ENCODE data around the gene USP47.
A peak's percentile ranks its signal among the peaks of the same experiment; 100 is the strongest.

The USP47 gene

GRCh38 chr11:12006552-12007229 lies 164.9 kb downstream of the USP47 start:
- no peak for TF ChIP-seq CTCF (IDR thresholded peaks at IDR 0.05; ENCODE audit: poor library complexity, severe bottlenecking)
- Histone ChIP-seq H3K27ac (ENCODE audit: poor library complexity, severe bottlenecking) (peak overlapping the region; percentile 63), H3K4me1 (ENCODE audit: insufficient read depth, poor library complexity, severe bottlenecking) (peaks cover 30% of the 10 kb centered on the region), H3K4me3 (ENCODE audit: severe bottlenecking) (no peak overlapping the region), H3K9me3 (ENCODE audit: severe bottlenecking) (no peaks in the 10 kb centered on the region), H3K27me3 (ENCODE audit: insufficient read depth, poor library complexity, severe bottlenecking) (no peaks in the 10 kb centered on the region), H3K36me3 (ENCODE audit: low read depth) (peaks cover 13% of the 10 kb centered on the region)
- ATAC-seq (ENCODE audit: low read depth) = no peak
- no peak for DNase-seq (ENCODE audit: low spot score)

- H3K9me3 ChIP-seq (ENCODE audit: severe bottlenecking) = no peaks in the 10 kb centered on the region
- H3K4me3 ChIP-seq (ENCODE audit: severe bottlenecking) = no peak overlapping the region
- DNase-seq (ENCODE audit: low spot score) = no peak
- ATAC-seq (ENCODE audit: low read depth) = no peak
- no peak for TF ChIP-seq CTCF (IDR thresholded peaks at IDR 0.05; ENCODE audit: poor library complexity, severe bottlenecking)
- H3K36me3 ChIP-seq (ENCODE audit: low read depth) = peaks cover 7% of the 10 kb centered on the region
- peaks cover 30% of the 10 kb centered on the region for H3K4me1 ChIP-seq (ENCODE audit: insufficient read depth, poor library complexity, severe bottlenecking)
- no peaks in the 10 kb centered on the region for H3K27me3 ChIP-seq (ENCODE audit: insufficient read depth, poor library complexity, severe bottlenecking)
- H3K27ac ChIP-seq (ENCODE audit: poor library complexity, severe bottlenecking) = peak overlapping the region; percentile 63
These were observed 165.4 kb downstream of the USP47 start for GRCh38 chr11:12007230-12007593.

- Histone ChIP-seq H3K4me1 (ENCODE audit: insufficient read depth, poor library complexity, severe bottlenecking) (peaks cover 30% of the 10 kb centered on the region), H3K9me3 (ENCODE audit: severe bottlenecking) (no peaks in the 10 kb centered on the region), H3K27ac (ENCODE audit: poor library complexity, severe bottlenecking) (peak within 1 kb of the TSS; percentile 63), H3K36me3 (ENCODE audit: low read depth) (peaks cover 4% of the 10 kb centered on the region), H3K27me3 (ENCODE audit: insufficient read depth, poor library complexity, severe bottlenecking) (no peaks in the 10 kb centered on the region), H3K4me3 (ENCODE audit: severe bottlenecking) (peak within 1 kb of the TSS; percentile 60)
- ATAC-seq (ENCODE audit: low read depth) = peak; percentile 60
- no peak for TF ChIP-seq CTCF (IDR thresholded peaks at IDR 0.05; ENCODE audit: poor library complexity, severe bottlenecking)
- no peak for DNase-seq (ENCODE audit: low spot score)
These were observed 166.3 kb downstream of the USP47 start, which contains the start of gene DKK3 for GRCh38 chr11:12007769-12008737. DKK3 (minus strand) TSS chr11:12008626; CDS start chr11:12008582, 44 bp downstream.
